Activated T-helper 2 cell treated with anti-CD3 and anti-CD28 coated beads, Interferon-gamma antibody, Interleukin-2, Interleukin-4, amounts not matched to agents 10 μg/mL and 5 μg/mL and 100 μg/mL, durations not matched to agents 14 hours and 24 hours and 36 hours (primary cell): Measurements from ENCODE around the gene PDZD2. TPM values are rescaled to one million over a fixed set of nuclear protein-coding genes. Genes with fewer than 3 reads are reported as not detected.
"Not testable (repeated sequence)": the region's sequence is repeated elsewhere in the genome, so short reads cannot be mapped to it uniquely, and the experiment has no call there.

Experiments
- DNase-seq: peaks from one replicate; pipeline ENCODE4 v3.0.0; 2021; ENCODE audit warnings: low spot score
- H3K27ac Mint-ChIP-seq: one replicate; pipeline ENCODE4 v1.8.0; 2021; ENCODE audit warnings: mixed read lengths
- H3K27me3 Mint-ChIP-seq: one replicate; pipeline ENCODE4 v1.8.0; 2021; ENCODE audit warnings: low read depth, mixed read lengths
- H3K36me3 Mint-ChIP-seq: one replicate; pipeline ENCODE4 v1.8.0; 2021; ENCODE audit warnings: low read depth, mixed read lengths
- H3K4me1 Mint-ChIP-seq: one replicate; pipeline ENCODE4 v1.8.0; 2021; ENCODE audit warnings: low read depth, mixed read lengths
- H3K4me3 Mint-ChIP-seq: one replicate; pipeline ENCODE4 v1.8.0; 2021; ENCODE audit warnings: low read depth, mild to moderate bottlenecking, moderate library complexity, mixed read lengths
- H3K9me3 Mint-ChIP-seq: one replicate; pipeline ENCODE4 v1.8.0; 2021; ENCODE audit warnings: mixed read lengths
- intact Hi-C: fragments of 100-400 bp; cut with micrococcal nuclease; formaldehyde crosslinking; loops from one replicate; pipeline ENCODE4 v1.15.1; 2023
- total RNA-seq: library from RNA; stranded (reverse); gene quantifications from 2 replicates; pipeline ENCODE4 v1.2.3, GENCODE V29; 2022

The PDZD2 gene
- total RNA-seq, 1 donor from 2014 or later, result 0.25 TPM

DNA sequence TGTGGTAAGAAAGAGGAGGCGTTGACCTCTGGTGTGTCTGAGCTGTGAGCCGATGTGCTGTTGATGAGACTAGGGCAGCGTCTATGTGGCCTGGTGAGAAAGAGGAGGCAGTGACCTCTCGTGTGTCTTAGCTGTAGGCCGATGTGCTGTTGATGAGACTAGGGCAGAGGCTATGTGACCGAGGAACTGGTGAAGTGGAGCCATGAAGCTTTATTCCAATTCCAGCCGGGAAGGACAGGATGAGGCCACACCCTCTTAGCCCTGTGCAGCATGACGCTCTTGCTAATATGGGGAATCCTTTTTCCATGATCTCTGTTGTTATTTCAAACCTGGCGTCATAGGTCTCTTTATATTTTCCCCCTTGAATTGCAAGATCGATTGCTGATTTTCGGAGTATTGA, 362.8 kb downstream of the PDZD2 start:
- H3K27me3 Mint-ChIP-seq, result no peaks in the 10 kb centered on the region
- intact Hi-C loops, result no loop called here
- H3K36me3 Mint-ChIP-seq, result no peaks in the 10 kb centered on the region
- no peaks in the 10 kb centered on the region for H3K4me1 Mint-ChIP-seq
- no peak for DNase-seq
- H3K9me3 Mint-ChIP-seq, result no peaks in the 10 kb centered on the region
- no peak overlapping the region for H3K4me3 Mint-ChIP-seq
- no peak overlapping the region for H3K27ac Mint-ChIP-seq

DNA sequence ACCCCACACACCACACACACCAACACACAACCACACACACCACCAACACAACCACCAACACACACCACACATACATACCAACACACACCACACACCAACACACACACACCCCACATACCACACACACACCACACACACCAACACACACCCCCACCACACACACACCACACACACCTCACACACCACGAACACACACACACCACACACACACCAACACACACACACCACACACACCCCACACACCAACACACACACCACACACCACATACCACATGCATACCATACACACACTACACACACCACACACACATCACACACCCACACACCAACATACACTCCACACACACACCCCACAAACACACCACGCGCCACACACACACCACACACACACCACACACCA, 363.8 kb downstream of the PDZD2 start:
- H3K4me1 Mint-ChIP-seq, result no peaks in the 10 kb centered on the region
- DNase-seq, result no peak
- intact Hi-C loops, result no loop called here
- no peaks in the 10 kb centered on the region for H3K27me3 Mint-ChIP-seq
- H3K4me3 Mint-ChIP-seq, result no peak overlapping the region
- no peaks in the 10 kb centered on the region for H3K9me3 Mint-ChIP-seq
- no peaks in the 10 kb centered on the region for H3K36me3 Mint-ChIP-seq
- H3K27ac Mint-ChIP-seq, result no peak overlapping the region

DNA sequence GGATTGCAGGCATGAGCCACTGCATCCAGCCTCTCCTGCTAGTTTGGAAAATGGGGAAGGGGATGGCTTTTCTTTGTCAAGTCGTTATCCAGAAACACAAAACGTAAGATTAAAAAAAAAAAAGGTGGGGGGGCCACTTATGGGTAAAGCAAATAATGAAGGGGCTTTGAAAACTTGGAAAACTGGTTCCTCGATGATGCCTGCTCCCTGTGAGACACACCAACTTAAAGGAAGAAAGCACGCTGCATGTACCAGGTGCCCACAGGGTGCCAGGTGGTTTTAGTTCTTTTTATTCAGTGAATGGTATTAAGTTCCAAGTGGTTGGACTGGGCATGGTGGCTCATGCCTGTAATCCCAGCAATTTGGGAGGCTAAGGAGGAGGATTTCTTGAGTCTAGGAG, 365.1 kb downstream of the PDZD2 start:
- DNase-seq, result no peak
- Mint-ChIP-seq H3K9me3 (no peaks in the 10 kb centered on the region), H3K4me1 (no peaks in the 10 kb centered on the region), H3K27ac (no peak overlapping the region), H3K36me3 (no peaks in the 10 kb centered on the region), H3K27me3 (no peaks in the 10 kb centered on the region), H3K4me3 (no peak overlapping the region)
- intact Hi-C loops, result no loop called here

DNA sequence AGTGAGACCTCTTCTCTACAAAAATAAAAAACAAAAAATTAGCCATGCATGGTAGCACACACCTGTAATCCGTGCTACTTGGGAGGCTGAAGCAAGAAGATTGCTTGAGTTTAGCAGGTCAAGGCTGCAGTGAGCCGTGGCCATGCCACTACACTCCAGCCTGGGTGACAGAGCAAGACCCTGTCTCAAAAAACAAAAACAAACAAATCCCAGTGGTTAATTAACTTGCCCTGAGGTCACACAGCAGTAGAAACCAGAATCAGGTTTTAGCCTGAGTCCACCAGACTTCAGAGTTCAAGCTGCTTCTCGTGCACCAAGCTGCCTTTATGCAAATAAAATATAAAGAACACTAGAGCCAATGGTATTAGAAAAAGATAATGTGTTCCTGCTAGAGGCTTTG, 365.5 kb downstream of the PDZD2 start:
- Mint-ChIP-seq H3K4me1 (no peaks in the 10 kb centered on the region), H3K4me3 (no peak overlapping the region), H3K27me3 (no peaks in the 10 kb centered on the region), H3K27ac (no peak overlapping the region), H3K9me3 (no peaks in the 10 kb centered on the region), H3K36me3 (no peaks in the 10 kb centered on the region)
- intact Hi-C loops, result no loop called here
- no peak for DNase-seq

DNA sequence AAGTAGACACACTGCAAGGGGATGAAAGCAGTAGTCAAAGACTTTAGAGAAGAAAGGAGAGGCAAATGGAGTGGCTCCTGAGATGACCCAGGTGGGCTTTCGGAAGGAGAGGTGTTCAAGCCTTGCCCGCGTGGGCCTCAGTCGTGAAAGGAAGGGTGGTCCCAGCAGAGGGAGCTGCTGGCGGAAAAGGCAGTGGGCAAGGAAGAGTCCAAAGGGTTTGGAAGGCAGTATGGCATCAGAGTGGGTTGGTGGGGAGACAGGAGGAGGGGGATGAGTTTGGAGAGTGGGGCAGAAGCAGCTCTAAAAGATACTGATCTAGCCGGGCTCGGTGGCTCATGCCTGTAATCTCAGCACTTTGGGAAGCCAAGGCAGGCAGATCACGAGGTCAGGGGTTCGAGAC, 369.8 kb downstream of the PDZD2 start:
- Mint-ChIP-seq H3K27me3 (no peaks in the 10 kb centered on the region), H3K4me3 (no peak overlapping the region), H3K4me1 (no peaks in the 10 kb centered on the region), H3K27ac (no peak overlapping the region), H3K9me3 (no peaks in the 10 kb centered on the region), H3K36me3 (no peaks in the 10 kb centered on the region)
- no peak for DNase-seq
- intact Hi-C loops, result no loop called here

DNA sequence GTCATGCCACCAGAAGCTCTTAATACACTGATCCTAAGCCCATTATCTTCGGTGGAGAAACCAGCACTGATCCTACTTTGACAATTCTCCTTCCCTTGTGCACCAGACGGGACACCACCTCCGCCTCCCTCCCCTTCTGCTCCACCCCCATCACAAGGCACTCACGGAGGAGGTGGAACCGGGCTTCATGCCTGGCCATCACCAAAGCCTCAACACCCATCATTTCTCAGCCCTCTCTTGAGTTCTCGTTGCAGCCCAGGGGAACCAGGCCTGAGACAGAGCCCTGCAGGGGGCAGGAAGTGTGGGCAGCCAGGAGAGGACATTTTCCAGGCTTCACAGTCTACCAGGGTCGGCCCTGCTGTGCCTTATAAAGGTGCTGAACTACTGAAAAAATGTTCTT, 374.7 kb downstream of the PDZD2 start:
- no peak overlapping the region for H3K27ac Mint-ChIP-seq
- H3K9me3 Mint-ChIP-seq, result no peaks in the 10 kb centered on the region
- H3K4me3 Mint-ChIP-seq, result no peak overlapping the region
- H3K4me1 Mint-ChIP-seq, result peaks cover 11% of the 10 kb centered on the region
- DNase-seq, result no peak
- intact Hi-C loops, result no loop called here
- no peaks in the 10 kb centered on the region for H3K36me3 Mint-ChIP-seq
- no peaks in the 10 kb centered on the region for H3K27me3 Mint-ChIP-seq

DNA sequence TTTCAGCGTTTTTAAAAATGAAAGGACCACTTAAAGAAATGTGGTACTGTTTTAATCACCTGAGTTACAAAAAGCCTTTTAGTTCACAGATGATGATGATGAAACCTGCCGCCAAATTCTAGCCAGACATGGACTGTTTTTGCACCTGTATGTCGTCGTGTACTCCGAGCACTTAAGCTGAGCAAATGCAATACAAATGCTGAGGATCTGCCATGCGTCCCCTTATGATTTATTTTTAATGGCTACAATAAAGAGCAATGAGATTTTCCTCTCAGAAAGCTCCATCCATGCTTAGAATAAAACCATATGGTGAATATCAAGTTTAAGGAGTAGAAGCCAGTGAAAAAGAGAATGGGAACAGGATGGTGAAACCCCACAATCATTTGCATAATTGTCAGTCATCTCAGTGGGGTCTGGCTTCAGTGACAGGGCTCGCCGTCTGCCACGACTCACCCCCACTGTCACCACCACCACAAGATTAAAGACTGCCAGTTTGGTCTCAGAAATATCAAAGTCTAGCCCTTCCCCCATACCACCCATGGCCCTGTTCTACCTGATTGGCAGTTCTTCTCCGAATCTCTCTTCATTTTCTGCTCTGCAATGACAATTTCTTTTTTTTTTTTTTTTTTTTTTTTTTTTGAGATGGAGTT, 375.3 kb downstream of the PDZD2 start:
- DNase-seq, result no peak
- Mint-ChIP-seq H3K4me3 (no peak overlapping the region), H3K4me1 (peaks cover 13% of the 10 kb centered on the region), H3K9me3 (no peaks in the 10 kb centered on the region), H3K27ac (no peak overlapping the region), H3K27me3 (no peaks in the 10 kb centered on the region), H3K36me3 (no peaks in the 10 kb centered on the region)
- intact Hi-C loops, result no loop called here

DNA sequence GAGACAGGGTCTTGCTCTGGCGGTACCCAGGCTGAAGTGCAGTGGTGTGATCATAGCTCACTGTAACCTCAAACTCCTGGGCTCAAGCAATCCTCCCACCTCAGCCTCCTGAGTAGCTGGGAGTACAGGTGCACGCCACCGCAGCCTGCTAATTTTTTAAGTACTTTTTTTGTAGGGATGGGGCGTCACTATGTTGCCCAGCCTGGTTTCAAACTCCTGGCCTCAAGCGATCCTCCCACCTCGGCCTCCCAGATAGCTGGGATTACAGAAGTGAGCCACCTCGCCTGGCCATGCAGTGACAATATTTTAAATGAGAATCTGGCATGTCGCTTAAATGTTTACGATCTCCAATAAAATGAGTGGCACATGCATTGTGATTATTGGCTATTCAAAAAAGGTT, 376.3 kb downstream of the PDZD2 start:
- DNase-seq, H3K4me3 Mint-ChIP-seq, H3K27me3 Mint-ChIP-seq, intact Hi-C loops, H3K36me3 Mint-ChIP-seq, H3K9me3 Mint-ChIP-seq, H3K27ac Mint-ChIP-seq: not testable (repeated sequence)
- H3K4me1 Mint-ChIP-seq, result peaks cover 16% of the 10 kb centered on the region

DNA sequence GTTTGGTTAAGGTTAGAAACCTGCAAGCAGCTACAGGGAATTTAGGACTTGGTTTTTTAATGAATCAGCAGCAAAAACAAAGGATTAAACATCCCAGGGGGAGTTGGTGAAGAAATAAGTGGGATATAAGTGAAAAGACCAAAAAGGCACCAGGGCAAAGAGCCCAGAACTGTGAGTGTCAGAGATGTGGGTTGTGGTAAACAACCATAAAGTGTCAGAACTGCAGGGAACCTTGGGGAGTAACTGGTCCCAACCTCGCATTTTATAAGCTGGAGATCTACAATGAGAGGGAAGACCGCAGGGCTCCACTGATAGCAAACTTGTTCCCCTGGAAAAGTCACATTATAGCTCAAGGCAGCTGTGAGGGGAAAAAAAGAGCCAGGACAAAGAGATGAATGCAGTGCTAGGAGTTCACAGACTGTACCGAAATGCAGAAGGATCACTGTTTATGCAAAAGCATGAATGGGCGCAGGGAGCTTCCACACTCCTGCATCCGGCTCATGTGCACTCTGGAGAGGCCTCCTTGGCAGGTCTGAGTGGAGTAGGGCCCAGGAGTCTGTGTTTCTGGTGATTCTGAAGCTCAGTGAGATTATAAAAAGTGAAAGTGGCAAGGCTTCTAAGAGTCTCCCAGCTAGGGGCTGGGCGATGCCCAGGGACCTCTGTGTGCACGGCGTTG, 378.9 kb downstream of the PDZD2 start:
- intact Hi-C loops, result no loop called here
- no peak for DNase-seq
- H3K36me3 Mint-ChIP-seq, result no peaks in the 10 kb centered on the region
- no peaks in the 10 kb centered on the region for H3K9me3 Mint-ChIP-seq
- H3K27me3 Mint-ChIP-seq, result no peaks in the 10 kb centered on the region
- no peak overlapping the region for H3K27ac Mint-ChIP-seq
- H3K4me1 Mint-ChIP-seq, result peaks cover 21% of the 10 kb centered on the region
- H3K4me3 Mint-ChIP-seq, result no peak overlapping the region

DNA sequence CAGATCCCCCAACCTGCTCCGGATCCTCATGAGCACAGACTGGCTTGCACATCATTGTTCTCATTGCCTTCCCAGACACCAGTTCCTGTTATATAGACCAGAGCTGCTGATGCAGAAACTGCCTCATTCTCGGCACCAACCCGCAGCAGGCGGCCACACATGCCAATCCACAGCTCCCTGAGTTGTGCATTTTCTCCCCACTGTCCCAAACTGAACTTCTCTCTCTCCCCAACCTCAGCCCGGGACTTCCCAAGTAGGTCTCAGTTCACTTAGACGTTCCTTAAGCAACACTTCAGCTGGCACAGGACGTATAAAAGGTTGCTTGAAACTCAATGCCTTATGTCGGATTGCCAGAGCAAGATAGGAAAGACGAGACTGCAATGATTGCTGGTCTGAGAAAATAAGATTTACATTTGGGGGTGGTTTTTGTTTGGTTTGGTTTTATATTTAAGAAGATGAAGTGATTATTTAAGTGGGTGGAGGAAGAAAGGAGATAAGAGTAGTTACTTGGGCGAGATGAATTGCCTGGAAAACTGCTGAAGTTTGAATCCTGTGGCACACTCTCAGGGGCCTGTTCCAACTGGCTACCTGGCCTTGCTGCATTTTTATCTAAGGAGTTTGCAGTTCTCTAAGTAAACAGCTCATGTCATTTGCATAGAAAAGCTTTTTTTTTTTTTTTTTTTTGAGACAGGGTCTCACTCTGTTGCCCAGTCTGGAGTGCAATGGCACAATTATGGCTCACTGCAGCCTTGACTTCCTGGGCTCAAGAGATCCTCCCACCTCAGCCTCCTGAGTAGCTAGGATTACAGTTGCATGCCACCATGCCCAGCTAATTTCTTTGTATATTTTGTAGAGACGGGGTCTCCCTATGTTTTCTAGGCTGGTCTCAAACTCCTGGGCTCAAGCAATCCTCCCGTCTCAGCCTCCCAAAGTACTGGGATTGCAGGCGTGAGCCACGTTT, 379.8 kb downstream of the PDZD2 start:
- DNase-seq, result no peak
- H3K27me3 Mint-ChIP-seq, result no peaks in the 10 kb centered on the region
- no peaks in the 10 kb centered on the region for H3K36me3 Mint-ChIP-seq
- H3K4me1 Mint-ChIP-seq, result peaks cover 21% of the 10 kb centered on the region
- intact Hi-C loops, result no loop called here
- H3K9me3 Mint-ChIP-seq, result no peaks in the 10 kb centered on the region
- no peak overlapping the region for H3K27ac Mint-ChIP-seq
- no peak overlapping the region for H3K4me3 Mint-ChIP-seq

DNA sequence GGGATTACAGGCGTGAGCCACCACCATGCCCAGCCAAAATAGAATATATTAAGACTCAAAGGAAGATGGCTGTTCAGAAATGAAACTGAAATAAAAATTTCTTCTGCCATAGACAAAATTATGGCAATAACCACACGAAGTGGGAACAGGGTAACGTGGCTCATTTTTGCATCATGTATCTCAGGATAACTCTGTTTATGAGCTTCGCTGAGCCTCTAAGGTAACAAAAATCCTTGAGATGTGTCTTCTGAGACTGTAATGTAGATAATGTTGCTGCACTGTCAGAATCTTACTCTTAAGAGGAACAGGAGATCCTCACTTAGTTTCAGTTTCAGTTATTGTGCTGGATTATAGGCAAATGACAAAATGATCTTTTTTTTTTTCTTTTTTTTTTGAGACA, 381.3 kb downstream of the PDZD2 start:
- Mint-ChIP-seq H3K27ac (peak overlapping the region; percentile 70), H3K9me3 (no peaks in the 10 kb centered on the region), H3K27me3 (no peaks in the 10 kb centered on the region), H3K36me3 (no peaks in the 10 kb centered on the region), H3K4me1 (peaks cover 22% of the 10 kb centered on the region), H3K4me3 (peak overlapping the region; percentile 65)
- intact Hi-C loops, result loop anchor here (1.0 kb wide), 1 partner anchor 13 kb away; no protein-coding TSS in a partner anchor
- peak; percentile 10 for DNase-seq

DNA sequence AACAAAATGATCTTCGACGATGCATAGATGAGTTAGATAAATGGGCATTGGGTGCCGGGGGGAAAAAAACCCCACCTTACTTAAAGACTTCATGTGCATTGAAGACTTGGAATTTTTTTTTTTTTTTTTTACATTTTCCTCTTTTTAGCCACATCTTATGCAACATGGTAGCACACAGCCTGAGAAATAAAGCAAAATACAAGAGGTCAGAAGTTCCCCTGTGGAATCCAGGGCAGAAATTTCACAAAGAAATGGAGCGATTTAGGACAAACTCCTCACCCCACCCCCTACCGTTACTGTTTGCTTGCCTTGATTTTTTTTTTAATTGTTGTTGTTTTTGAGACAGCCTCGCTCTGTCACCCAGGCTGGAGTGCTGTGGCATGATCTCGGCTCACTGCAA, 382.0 kb downstream of the PDZD2 start:
- H3K27me3 Mint-ChIP-seq, result no peaks in the 10 kb centered on the region
- intact Hi-C loops, result loop anchor here (1.0 kb wide), 1 partner anchor 12 kb away; no protein-coding TSS in a partner anchor
- no peaks in the 10 kb centered on the region for H3K9me3 Mint-ChIP-seq
- H3K36me3 Mint-ChIP-seq, result no peaks in the 10 kb centered on the region
- peak overlapping the region; percentile 65 for H3K4me3 Mint-ChIP-seq
- peaks cover 22% of the 10 kb centered on the region for H3K4me1 Mint-ChIP-seq
- H3K27ac Mint-ChIP-seq, result no peak overlapping the region
- no peak for DNase-seq

DNA sequence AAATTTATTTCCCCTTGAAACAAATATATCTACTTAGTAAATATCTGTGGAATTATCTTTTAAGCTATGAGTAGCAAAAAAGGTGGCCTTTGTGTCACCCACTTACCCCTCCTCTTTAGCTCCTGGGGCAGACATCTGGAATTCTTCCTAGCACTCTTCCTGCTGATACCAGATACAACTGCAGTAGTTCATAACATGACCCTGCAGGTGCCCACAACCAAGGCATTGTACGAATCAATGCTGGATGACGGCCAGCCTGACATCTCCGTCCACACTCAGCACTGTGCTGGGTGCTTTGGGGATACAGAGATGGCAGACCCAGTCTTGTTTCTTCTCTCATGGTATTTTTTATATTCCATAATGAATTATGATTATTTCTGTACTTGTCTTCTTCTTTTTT, 382.8 kb downstream of the PDZD2 start:
- H3K27me3 Mint-ChIP-seq, result no peaks in the 10 kb centered on the region
- no peak for DNase-seq
- no peak overlapping the region for H3K4me3 Mint-ChIP-seq
- intact Hi-C loops, result no loop called here
- H3K4me1 Mint-ChIP-seq, result peaks cover 22% of the 10 kb centered on the region
- H3K27ac Mint-ChIP-seq, result peak overlapping the region; percentile 21
- no peaks in the 10 kb centered on the region for H3K36me3 Mint-ChIP-seq
- no peaks in the 10 kb centered on the region for H3K9me3 Mint-ChIP-seq
